HUES64 (cell line): ENCODE measurements around the gene IPCEF1.

ENCODE experiments used
- H3K27ac ChIP-seq: 2 replicates; pipeline ENCODE4 v1.7.0; 2013; ENCODE audit warnings: low read depth, low read length, inconsistent platforms
- H3K27me3 ChIP-seq: 2 replicates; pipeline ENCODE4 v1.6.1; 2013; ENCODE audit warnings: mild to moderate bottlenecking, low read length; ENCODE audit not compliant: insufficient read depth
- H3K36me3 ChIP-seq: 2 replicates; pipeline ENCODE4 v1.6.1; 2013; ENCODE audit warnings: mild to moderate bottlenecking, low read length; ENCODE audit not compliant: insufficient read depth
- H3K4me1 ChIP-seq: 2 replicates; pipeline ENCODE4 v1.6.1; 2013; ENCODE audit warnings: mild to moderate bottlenecking, low read length, moderate library complexity; ENCODE audit not compliant: insufficient read depth
- H3K4me3 ChIP-seq: 2 replicates; pipeline ENCODE4 v1.5.1; 2013; ENCODE audit warnings: mild to moderate bottlenecking, low read length, moderate library complexity
- H3K9ac ChIP-seq: 2 replicates; pipeline ENCODE4 v1.6.1; 2013; ENCODE audit warnings: mild to moderate bottlenecking, low read depth, low read length
- H3K9me3 ChIP-seq: 2 replicates; pipeline ENCODE4 v1.6.1; 2013; ENCODE audit warnings: low read depth, low read length; ENCODE audit not compliant: insufficient read depth
- WGBS: fragments of 150-250, 120-280 bp; methylation state at CpG from one replicate; pipeline ENCODE4 v1.1.7; 2013; ENCODE audit warnings: missing lambda C conversion rate; 5-methylcytosine and 5-hydroxymethylcytosine counted together

The IPCEF1 gene

DNA sequence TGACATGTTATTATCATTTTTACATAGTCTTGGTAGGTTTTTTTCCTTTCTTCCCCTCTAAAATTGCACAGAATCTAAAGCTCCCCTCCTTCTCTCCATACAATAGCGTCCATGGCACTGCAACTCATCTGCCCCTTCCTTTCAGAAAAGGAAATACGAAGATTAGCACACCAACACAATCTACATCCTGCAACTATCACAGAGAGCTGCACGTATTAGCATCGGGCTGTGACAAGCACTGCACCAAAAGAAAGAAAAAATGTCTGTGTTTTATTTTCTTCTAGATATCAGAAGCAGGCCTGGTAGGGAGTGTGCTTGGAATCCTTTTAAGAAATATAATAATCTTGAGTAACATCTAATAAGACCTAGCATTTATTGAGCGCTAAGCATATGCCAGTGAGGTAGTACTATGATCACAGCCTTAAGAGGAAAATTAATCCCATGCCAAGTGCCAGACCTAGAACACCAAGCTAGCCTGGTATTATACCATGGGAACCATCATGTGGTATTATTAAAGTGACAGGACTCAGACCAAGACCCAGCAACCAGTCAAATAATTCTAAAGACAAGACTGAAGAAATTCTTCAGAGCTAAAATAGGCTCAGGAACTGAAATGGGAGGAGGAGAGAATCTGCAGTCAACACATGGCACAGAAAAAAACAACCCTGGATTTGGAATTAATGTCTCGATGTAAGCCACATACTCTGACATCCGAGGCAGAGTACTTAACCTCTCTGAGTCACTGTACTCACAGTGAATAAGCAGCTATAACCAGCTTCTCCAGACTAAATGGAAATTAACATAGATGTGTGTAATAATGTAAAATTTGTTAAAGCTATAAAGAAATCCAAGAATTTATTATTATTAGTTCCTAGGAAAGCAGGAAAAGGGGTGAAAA, 124.3 kb downstream of the IPCEF1 start:
- Histone ChIP-seq H3K9ac (no peak overlapping the region), H3K27ac (no peak overlapping the region), H3K4me3 (no peak overlapping the region), H3K9me3 (no peaks in the 10 kb centered on the region), H3K27me3 (no peaks in the 10 kb centered on the region), H3K36me3 (no peaks in the 10 kb centered on the region), H3K4me1 (peaks cover 7% of the 10 kb centered on the region; the same call in 1 of the 2 replicates)
- WGBS = 88% methylated on average over 6 of the region's 7 CpGs

DNA sequence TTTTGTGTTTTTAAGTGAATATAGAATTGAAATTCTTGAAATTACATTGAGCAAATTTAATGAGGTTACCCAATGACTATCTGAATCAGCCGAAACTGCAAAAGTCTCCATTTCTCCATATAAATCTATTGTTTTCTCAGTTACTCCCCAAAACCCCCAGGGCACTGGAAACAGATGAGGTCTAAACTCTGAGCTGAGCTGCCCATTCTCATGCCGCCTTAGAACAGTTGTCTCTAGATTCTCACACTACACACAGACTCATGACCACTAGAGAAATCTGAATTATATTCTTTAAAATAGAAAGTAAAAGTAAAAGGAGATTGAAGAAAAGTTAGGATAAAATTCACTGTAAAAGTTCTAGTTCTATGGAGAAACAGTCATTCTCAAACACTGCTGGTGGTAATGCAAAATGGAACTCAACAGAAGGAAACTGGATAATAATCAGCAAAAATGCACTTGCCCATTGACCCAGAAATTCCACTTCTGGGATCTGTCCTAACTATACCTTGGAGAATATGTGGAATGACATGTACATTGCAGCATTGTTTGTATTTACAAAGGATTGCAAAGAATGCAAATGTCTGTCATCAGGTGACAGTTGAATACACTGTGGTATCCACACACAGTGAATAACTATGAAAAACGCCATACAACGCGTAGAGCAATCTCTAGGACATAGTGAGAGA, 125.5 kb downstream of the IPCEF1 start:
- H3K4me1 ChIP-seq = peaks cover 7% of the 10 kb centered on the region; the same call in 1 of the 2 replicates
- H3K9ac ChIP-seq = no peak overlapping the region
- 94% methylated on average over 5 of the region's 5 CpGs for WGBS
- H3K9me3 ChIP-seq = no peaks in the 10 kb centered on the region
- H3K36me3 ChIP-seq = no peaks in the 10 kb centered on the region
- no peak overlapping the region for H3K4me3 ChIP-seq
- no peak overlapping the region for H3K27ac ChIP-seq
- no peaks in the 10 kb centered on the region for H3K27me3 ChIP-seq

DNA sequence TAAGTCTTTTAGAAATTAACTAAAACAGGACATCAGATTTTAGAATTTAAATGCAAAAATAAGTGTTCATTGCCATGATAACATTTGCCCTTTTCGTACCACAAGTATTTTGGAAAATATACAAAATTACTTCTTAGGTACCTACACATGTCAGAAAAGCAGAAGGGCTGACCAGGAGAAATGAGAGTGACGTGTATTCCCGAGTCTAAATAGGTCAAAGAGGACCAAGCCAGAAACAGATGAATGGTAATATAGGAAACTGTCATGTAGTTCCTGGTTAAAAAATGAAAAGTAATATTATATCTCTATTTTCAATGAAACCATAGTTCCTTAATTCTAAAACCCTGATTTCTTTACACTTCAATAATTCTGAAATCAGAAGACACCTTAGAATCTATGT, 126.2 kb downstream of the IPCEF1 start:
- H3K4me1 ChIP-seq = peaks cover 7% of the 10 kb centered on the region; the same call in 1 of the 2 replicates
- no peaks in the 10 kb centered on the region for H3K9me3 ChIP-seq
- H3K4me3 ChIP-seq = no peak overlapping the region
- H3K36me3 ChIP-seq = no peaks in the 10 kb centered on the region
- H3K27me3 ChIP-seq = no peaks in the 10 kb centered on the region
- no peak overlapping the region for H3K27ac ChIP-seq
- 96% methylated on average over 2 of the region's 3 CpGs for WGBS
- H3K9ac ChIP-seq = no peak overlapping the region

DNA sequence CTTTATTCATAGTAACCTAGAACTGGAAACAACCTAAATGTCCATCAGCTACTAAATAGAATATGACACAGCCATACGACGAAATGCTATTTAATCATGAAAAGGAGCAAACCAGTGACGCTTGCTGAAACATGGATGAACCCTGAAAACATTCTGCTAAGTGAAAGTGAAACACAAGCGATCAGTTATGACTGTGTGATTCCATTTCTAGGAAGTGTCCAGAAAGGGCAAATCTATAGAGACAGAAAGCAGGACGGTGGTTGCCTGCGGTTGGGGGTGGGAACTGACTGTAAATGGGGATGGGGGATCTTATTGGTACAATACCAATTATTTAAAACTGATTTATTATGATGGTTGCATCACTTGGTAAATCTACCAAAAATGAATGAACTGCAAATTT, 126.8 kb downstream of the IPCEF1 start:
- H3K9me3 ChIP-seq = no peaks in the 10 kb centered on the region
- no peak overlapping the region for H3K27ac ChIP-seq
- no peaks in the 10 kb centered on the region for H3K36me3 ChIP-seq
- H3K4me3 ChIP-seq = no peak overlapping the region
- H3K27me3 ChIP-seq = no peaks in the 10 kb centered on the region
- peaks cover 7% of the 10 kb centered on the region; the same call in 1 of the 2 replicates for H3K4me1 ChIP-seq
- no peak overlapping the region for H3K9ac ChIP-seq
- WGBS = 87% methylated on average over 6 of the region's 6 CpGs

DNA sequence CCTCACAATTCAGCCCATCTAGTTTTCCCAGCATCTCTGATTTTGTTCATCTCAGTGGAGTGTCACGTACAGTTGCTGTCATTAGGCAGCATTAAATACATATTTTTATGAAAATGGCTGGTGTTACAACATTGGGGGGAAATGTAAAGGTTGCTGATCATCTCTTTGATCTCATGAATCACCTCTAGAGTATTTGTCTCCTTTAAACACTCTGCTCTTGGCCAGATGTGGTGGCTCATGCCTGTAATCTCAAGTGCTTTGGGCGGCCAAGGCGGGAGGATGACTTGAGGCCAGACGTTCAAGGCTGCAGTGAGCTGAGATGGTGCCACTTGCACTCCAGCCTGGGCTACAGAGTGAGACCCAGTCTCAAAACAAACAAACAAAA, 128.1 kb downstream of the IPCEF1 start:
- 95% methylated on average over 4 of the region's 4 CpGs for WGBS
- Histone ChIP-seq H3K9ac (no peak overlapping the region), H3K4me3 (no peak overlapping the region), H3K27me3 (no peaks in the 10 kb centered on the region), H3K36me3 (no peaks in the 10 kb centered on the region), H3K27ac (no peak overlapping the region), H3K4me1 (peaks cover 7% of the 10 kb centered on the region; the same call in 1 of the 2 replicates), H3K9me3 (no peaks in the 10 kb centered on the region)

DNA sequence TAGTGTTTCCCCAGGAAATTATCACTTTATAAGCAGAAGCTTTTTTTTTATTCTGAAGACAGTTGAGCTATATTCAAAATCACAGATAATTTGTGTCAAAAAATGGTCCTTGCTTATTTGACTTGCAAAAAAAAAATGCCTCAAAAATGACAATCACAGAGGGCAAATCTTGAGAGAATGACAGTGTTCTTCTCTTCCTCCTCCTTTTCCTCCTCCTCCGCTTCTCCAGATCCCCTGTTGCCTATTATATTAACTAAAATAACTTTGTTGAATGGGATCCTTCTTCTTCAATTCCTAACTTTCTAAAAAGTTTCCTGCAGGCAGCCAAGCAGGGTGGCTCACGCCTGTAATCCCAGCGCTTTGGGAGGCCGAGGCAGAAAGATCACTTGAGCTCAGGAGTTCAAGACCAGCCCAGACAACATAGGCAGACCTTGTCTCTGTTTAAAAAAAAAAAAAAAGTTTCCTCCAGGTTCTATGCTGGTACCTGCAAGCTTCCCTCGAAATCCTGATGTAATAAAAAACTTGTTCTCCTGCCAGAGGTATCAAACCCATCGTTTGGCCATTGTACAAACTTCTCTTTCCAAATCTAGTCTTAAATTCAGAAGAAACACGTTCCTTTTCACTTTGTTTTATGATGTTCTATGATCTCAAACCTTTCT, 128.6 kb downstream of the IPCEF1 start:
- Histone ChIP-seq H3K9ac (no peak overlapping the region), H3K36me3 (no peaks in the 10 kb centered on the region), H3K27ac (no peak overlapping the region), H3K4me1 (peaks cover 7% of the 10 kb centered on the region; the same call in 1 of the 2 replicates), H3K27me3 (no peaks in the 10 kb centered on the region), H3K4me3 (no peak overlapping the region), H3K9me3 (no peaks in the 10 kb centered on the region)
- WGBS = 86% methylated on average over 6 of the region's 7 CpGs

DNA sequence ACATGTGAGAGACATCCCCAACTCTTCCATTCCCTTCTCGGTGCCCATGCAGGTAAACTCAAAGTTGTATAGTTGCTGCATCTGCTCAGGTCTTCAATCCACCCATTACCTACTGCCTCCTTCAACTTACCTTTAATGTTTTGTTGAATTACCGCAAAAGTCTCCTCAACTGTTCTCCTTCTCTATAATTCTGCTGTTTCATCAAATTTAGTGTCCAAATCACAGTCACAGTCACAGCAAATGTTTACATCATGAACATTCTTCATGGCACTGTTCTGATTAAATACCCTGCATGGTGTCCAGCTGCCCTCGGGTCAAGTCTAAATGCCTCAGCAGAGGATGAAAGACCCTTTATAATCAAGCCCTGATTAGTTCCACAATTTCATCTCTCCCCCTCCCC, 130.1 kb downstream of the IPCEF1 start:
- 93% methylated on average over 3 of the region's 3 CpGs for WGBS
- no peak overlapping the region for H3K4me3 ChIP-seq
- no peaks in the 10 kb centered on the region for H3K9me3 ChIP-seq
- peaks cover 6% of the 10 kb centered on the region; the same call in 1 of the 2 replicates for H3K4me1 ChIP-seq
- no peak overlapping the region for H3K9ac ChIP-seq
- no peak overlapping the region for H3K27ac ChIP-seq
- H3K27me3 ChIP-seq = no peaks in the 10 kb centered on the region
- no peaks in the 10 kb centered on the region for H3K36me3 ChIP-seq

DNA sequence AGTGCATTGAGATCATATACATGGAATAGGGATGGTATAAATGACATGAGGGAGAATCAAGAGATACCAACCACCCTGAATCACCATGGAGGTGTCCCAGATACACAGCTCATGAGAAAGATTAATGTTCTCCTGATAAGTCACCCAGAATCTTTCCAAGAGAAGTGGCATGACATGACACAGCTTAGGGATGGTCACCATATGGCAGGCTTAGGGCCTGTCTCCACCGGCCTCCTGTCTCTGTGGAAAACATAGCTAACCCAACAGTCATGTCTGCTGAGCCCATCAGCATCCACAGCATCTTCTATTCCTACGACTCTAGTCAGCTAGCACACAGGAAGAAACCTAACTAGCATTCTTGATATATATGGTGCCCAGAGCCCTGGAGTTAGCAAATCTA, 133.3 kb downstream of the IPCEF1 start:
- no peak overlapping the region for H3K4me3 ChIP-seq
- H3K27me3 ChIP-seq = no peaks in the 10 kb centered on the region
- H3K36me3 ChIP-seq = no peaks in the 10 kb centered on the region
- no peaks in the 10 kb centered on the region for H3K9me3 ChIP-seq
- no peak overlapping the region for H3K27ac ChIP-seq
- peaks cover 9% of the 10 kb centered on the region; the same call in 1 of the 2 replicates for H3K4me1 ChIP-seq
- H3K9ac ChIP-seq = no peak overlapping the region
- 94% methylated on average over 2 of the region's 2 CpGs for WGBS

DNA sequence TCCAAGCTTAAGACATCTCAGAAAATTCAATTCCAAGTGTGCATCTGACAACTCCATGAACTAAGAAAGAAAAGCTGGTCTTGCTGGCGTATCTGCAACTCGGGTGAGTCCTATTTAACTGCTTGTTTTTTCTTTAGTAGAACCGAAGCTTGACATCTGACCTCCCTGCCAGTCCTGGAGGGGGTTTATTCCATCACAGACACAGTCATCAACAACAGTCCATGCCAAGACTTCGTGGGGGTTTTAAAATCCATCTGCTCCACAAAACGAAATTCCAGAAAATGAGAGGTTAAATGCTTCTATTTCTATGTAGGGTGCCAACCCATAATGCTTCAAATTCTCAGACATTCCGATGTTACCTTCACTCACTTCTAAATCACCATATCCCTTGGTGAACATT, 133.9 kb downstream of the IPCEF1 start:
- WGBS = 96% methylated on average over 4 of the region's 6 CpGs
- H3K9me3 ChIP-seq = no peaks in the 10 kb centered on the region
- H3K36me3 ChIP-seq = no peaks in the 10 kb centered on the region
- H3K9ac ChIP-seq = no peak overlapping the region
- H3K4me1 ChIP-seq = peaks cover 15% of the 10 kb centered on the region; the same call in 1 of the 2 replicates
- H3K27me3 ChIP-seq = no peaks in the 10 kb centered on the region
- no peak overlapping the region for H3K27ac ChIP-seq
- no peak overlapping the region for H3K4me3 ChIP-seq

DNA sequence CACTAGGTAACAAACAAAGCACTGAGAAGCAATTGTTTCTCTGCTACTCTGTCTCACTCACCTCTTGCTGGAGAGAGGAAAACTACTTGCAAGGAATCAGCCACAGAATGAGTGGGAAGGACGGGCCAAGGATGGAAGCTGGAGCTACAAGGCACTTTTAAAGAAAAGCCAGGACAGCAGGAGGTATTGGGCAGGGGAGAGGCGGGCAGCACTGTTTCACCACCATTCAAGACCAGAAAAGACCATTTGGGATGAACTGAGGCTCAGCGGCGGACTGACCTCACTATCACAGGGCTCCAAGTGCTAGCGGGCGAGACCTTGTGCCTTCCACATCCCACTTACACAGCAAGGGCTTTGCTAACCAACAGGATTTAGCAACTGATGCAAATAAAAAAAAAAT, 137.4 kb downstream of the IPCEF1 start:
- no peak overlapping the region for H3K4me3 ChIP-seq
- no peak overlapping the region for H3K9ac ChIP-seq
- no peaks in the 10 kb centered on the region for H3K36me3 ChIP-seq
- H3K9me3 ChIP-seq = no peaks in the 10 kb centered on the region
- H3K27me3 ChIP-seq = no peaks in the 10 kb centered on the region
- WGBS = 68% methylated on average over 6 of the region's 6 CpGs
- H3K27ac ChIP-seq = no peak overlapping the region
- peaks cover 15% of the 10 kb centered on the region; the same call in 1 of the 2 replicates for H3K4me1 ChIP-seq

DNA sequence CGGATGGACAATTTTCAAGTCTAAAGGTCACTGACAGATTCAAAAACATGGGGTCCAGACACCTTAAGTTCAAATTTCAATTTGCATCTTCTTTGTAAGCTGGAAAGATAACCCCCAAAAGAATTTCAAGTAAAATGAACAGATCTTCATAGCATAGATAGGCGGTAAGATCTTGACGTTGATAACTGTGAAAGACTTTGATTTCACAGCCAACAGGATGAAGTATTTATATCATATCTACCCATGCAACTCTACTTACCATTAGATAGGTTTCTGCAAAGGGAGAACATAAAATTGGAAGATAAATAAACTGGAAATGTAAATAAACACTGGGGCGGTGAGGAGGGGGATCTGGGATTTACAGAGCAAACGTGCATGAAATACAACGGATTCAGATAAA, 137.8 kb downstream of the IPCEF1 start:
- Histone ChIP-seq H3K4me1 (peaks cover 15% of the 10 kb centered on the region; the same call in 1 of the 2 replicates), H3K9ac (no peak overlapping the region), H3K27me3 (no peaks in the 10 kb centered on the region), H3K27ac (no peak overlapping the region), H3K36me3 (no peaks in the 10 kb centered on the region), H3K4me3 (no peak overlapping the region), H3K9me3 (no peaks in the 10 kb centered on the region)
- WGBS = 89% methylated on average over 6 of the region's 6 CpGs
